Diencephalon (tissue), 1 donor: ENCODE data around the gene SMAD2. TPM values are rescaled to one million over a fixed set of nuclear protein-coding genes. Genes with fewer than 3 reads are reported as not detected.

Experiments
- small RNA-seq: library from RNA; depleted of rRNA; stranded (forward); fragments of <200 nt; gene quantifications from one replicate; pipeline ENCODE3, GENCODE V24; 2014
- total RNA-seq: library from RNA; depleted of rRNA; stranded (reverse); fragments of >200 nt; gene quantifications from one replicate; pipeline ENCODE4 v1.2.3, GENCODE V29; 2014

The SMAD2 gene
- total RNA-seq, result 59.5 TPM

GRCh38 chr18:47930199-47930930, at the start of gene SMAD2:
Gene SMAD2, minus strand, starts transcription at chr18:47930659. Its CDS starts 33,903 bp downstream, at chr18:47896756.

Small RNAs within 50 kb of the gene (small RNA-seq; reads per million reads assigned to genes)
- gene AC120349.2 (not detected), gene MTCO2P2 (not detected)
